ENCODE measurements around the gene ASZ1.

The ASZ1 gene

GRCh38 chr7:117324960-117325359 lies 102.3 kb downstream of the ASZ1 start:
- DNase-seq (ENCODE audit: low read depth): no peak
- no peak overlapping the region for H3K4me3 ChIP-seq (ENCODE audit: low read depth, low read length)
- TF ChIP-seq CTCF (IDR thresholded peaks at IDR 0.05; ENCODE audit: low read depth, low read length, missing control alignments): no peak

- DNase-seq (ENCODE audit: low read depth): no peak
- TF ChIP-seq CTCF (IDR thresholded peaks at IDR 0.05; ENCODE audit: low read depth, low read length, missing control alignments): no peak
- no peak overlapping the region for H3K4me3 ChIP-seq (ENCODE audit: low read depth, low read length)
Observed at GRCh38 chr7:117323851-117324711, 103.2 kb downstream of the ASZ1 start.

GRCh38 chr7:117323305-117323850 lies 103.9 kb downstream of the ASZ1 start:
- no peak for DNase-seq (ENCODE audit: low read depth)
- no peak overlapping the region for H3K4me3 ChIP-seq (ENCODE audit: low read depth, low read length)
- TF ChIP-seq CTCF (IDR thresholded peaks at IDR 0.05; ENCODE audit: low read depth, low read length, missing control alignments): no peak

GRCh38 chr7:117322741-117323304 lies 104.5 kb downstream of the ASZ1 start, which contains the start of gene WNT2:
Gene WNT2 (minus strand): TSS chr7:117323058. CDS start chr7:117322989, 69 bp downstream.
- no peak for TF ChIP-seq CTCF (IDR thresholded peaks at IDR 0.05; ENCODE audit: low read depth, low read length, missing control alignments)
- DNase-seq (ENCODE audit: low read depth): no peak
- no peak within 1 kb of the TSS; the same call in 1 of the 2 replicates for H3K4me3 ChIP-seq (ENCODE audit: low read depth, low read length)

- no peak overlapping the region for H3K4me3 ChIP-seq (ENCODE audit: low read depth, low read length)
- DNase-seq (ENCODE audit: low read depth): no peak
- TF ChIP-seq CTCF (IDR thresholded peaks at IDR 0.05; ENCODE audit: low read depth, low read length, missing control alignments): no peak
Observed at GRCh38 chr7:117320523-117320922, 106.8 kb downstream of the ASZ1 start.

GRCh38 chr7:117319181-117319580 lies 108.1 kb downstream of the ASZ1 start:
- TF ChIP-seq CTCF (IDR thresholded peaks at IDR 0.05; ENCODE audit: low read depth, low read length, missing control alignments): no peak
- no peak overlapping the region for H3K4me3 ChIP-seq (ENCODE audit: low read depth, low read length)
- DNase-seq (ENCODE audit: low read depth): no peak

All from GM12864 (cell line).